Suprapubic skin (tissue), 3 donors: ENCODE measurements around the gene ARSG.

ENCODE experiments used
- EP300 ChIP-seq: sonication (generic); formaldehyde crosslinking; IDR thresholded peaks from one replicate; pipeline ENCODE4 v1.6.1; 2017; ENCODE audit warnings: antibody characterized with exemption
- TF ChIP-seq, protein P1 (sequence below), 2 donors: fragments of 200-600 bp in 1 of 2; fragments of 450-650 bp in 1 of 2; sonication (generic) in 1 of 2; IDR thresholded peaks; one replicate each; pipeline ENCODE4 v1.5.1; 2016 to 2019; ENCODE audit warnings: antibody characterized with exemption in 2 of 2, mild to moderate bottlenecking in 1 of 2, moderate library complexity in 1 of 2

DNA sequence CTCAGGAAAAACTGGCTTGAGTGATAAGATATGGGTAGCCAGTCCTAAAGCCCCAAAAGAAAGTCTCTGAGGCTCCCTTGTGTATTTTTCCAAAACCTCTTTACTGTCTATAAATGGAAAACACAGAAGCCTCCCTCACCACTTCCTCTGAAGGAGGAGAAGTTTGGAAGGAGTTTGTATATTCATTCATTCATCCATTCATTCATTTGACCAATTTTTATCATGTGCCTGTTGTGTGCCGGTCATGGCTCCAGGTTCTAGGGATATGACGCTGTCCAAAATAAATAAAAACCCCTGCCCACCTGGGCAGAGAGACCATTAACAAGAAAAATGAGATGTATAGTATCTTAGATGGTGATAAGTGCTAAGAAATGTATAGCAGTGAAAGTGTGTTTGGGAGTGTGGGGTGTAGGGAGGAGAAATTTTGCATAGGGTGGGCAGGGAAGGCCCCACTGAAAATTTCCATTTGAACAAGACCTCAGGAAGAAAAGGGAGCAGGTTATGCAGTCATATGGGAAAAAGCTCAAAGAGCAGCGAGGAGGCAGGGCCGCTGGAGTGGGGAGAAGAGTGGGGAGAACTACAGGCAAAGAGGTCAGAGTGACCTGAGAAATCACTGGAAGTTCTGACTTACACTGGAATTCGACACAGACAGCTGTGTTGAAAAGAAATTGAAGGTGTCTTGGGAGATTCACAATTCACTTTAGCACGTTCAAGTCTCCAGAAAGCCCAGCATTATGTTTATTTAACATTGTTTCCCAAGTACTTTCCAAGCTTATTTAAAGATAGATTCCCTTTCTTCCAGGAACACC, 172.1 kb downstream of the ARSG start:
- no peak for TF ChIP-seq EP300
- TF ChIP-seq, protein P1, sequence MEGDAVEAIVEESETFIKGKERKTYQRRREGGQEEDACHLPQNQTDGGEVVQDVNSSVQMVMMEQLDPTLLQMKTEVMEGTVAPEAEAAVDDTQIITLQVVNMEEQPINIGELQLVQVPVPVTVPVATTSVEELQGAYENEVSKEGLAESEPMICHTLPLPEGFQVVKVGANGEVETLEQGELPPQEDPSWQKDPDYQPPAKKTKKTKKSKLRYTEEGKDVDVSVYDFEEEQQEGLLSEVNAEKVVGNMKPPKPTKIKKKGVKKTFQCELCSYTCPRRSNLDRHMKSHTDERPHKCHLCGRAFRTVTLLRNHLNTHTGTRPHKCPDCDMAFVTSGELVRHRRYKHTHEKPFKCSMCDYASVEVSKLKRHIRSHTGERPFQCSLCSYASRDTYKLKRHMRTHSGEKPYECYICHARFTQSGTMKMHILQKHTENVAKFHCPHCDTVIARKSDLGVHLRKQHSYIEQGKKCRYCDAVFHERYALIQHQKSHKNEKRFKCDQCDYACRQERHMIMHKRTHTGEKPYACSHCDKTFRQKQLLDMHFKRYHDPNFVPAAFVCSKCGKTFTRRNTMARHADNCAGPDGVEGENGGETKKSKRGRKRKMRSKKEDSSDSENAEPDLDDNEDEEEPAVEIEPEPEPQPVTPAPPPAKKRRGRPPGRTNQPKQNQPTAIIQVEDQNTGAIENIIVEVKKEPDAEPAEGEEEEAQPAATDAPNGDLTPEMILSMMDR (IDR thresholded peaks at IDR 0.05), result no peak
